Transverse colon (tissue), 3 donors: ENCODE results near the gene ZNF385B.

ENCODE experiments used
- EP300 ChIP-seq: sonication (generic); formaldehyde crosslinking; IDR thresholded peaks from one replicate; pipeline ENCODE4 v1.6.1; 2017; ENCODE audit warnings: antibody characterized with exemption, low read depth
- TF ChIP-seq, protein P1 (sequence below), 5 experiments: fragments of 200-600 bp in 3 of 5; fragments of 450-650 bp in 2 of 5; sonication (generic) in 3 of 5; IDR thresholded peaks; 1 replicate in 2 of 5; 2 replicates in 3 of 5; pipeline ENCODE4 v1.5.1; 2016 to 2017; ENCODE audit warnings: antibody characterized with exemption in 5 of 5, inconsistent platforms in 3 of 5, mild to moderate bottlenecking in 2 of 5, moderate library complexity in 1 of 5

DNA sequence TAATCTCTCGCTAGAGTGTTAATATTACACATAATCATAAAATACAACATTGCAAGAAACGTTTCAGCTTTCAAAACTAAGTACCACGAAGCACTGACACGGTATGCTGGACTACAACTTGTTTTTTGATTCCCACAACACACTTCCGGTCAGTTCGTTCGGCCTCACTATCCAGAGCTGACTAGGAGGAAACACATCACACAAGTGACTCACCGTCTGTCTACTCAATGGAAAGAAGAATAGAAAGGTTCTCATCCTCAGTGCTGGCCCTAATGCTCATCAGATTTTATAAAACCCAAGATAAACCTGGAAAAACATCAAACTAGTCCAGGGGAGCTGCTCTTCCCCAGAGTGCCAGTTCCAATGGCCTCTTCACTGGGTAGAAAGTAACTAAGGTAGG, 42.9 kb downstream of the ZNF385B start:
- TF ChIP-seq EP300, result no peak
- TF ChIP-seq, protein P1, sequence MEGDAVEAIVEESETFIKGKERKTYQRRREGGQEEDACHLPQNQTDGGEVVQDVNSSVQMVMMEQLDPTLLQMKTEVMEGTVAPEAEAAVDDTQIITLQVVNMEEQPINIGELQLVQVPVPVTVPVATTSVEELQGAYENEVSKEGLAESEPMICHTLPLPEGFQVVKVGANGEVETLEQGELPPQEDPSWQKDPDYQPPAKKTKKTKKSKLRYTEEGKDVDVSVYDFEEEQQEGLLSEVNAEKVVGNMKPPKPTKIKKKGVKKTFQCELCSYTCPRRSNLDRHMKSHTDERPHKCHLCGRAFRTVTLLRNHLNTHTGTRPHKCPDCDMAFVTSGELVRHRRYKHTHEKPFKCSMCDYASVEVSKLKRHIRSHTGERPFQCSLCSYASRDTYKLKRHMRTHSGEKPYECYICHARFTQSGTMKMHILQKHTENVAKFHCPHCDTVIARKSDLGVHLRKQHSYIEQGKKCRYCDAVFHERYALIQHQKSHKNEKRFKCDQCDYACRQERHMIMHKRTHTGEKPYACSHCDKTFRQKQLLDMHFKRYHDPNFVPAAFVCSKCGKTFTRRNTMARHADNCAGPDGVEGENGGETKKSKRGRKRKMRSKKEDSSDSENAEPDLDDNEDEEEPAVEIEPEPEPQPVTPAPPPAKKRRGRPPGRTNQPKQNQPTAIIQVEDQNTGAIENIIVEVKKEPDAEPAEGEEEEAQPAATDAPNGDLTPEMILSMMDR (IDR thresholded peaks at IDR 0.05), result no peak
